H9 (cell line): Measurements from ENCODE around the gene HEBP2. TPM values are rescaled to one million over a fixed set of nuclear protein-coding genes. Genes with fewer than 3 reads are reported as not detected.

Source experiments
- DNase-seq: peaks from one replicate; pipeline ENCODE4 v3.0.0-alpha.2; 2017
- H2AFZ ChIP-seq: one replicate; pipeline ENCODE4 v1.6.1; 2013; ENCODE audit warnings: mild to moderate bottlenecking, low read length, control low read depth, moderate library complexity
- H2AK5ac ChIP-seq: 2 replicates; pipeline ENCODE4 v1.6.1; 2013; ENCODE audit warnings: low read length, control low read depth, mixed read lengths; ENCODE audit not compliant: insufficient read length
- H2BK120ac ChIP-seq: one replicate; pipeline ENCODE4 v1.6.1; 2013; ENCODE audit warnings: low read depth, mild to moderate bottlenecking, low read length, control low read depth, inconsistent platforms; ENCODE audit not compliant: poor library complexity, severe bottlenecking
- H2BK12ac ChIP-seq: 2 replicates; pipeline ENCODE4 v1.6.1; 2013; ENCODE audit warnings: low read length, control low read depth, mixed read lengths, low read depth; ENCODE audit not compliant: insufficient read length
- H2BK15ac ChIP-seq: 2 replicates; pipeline ENCODE4 v1.6.1; 2013; ENCODE audit warnings: low read depth, low read length, control low read depth
- H2BK20ac ChIP-seq: one replicate; pipeline ENCODE4 v1.6.1; 2013; ENCODE audit warnings: low read depth, mild to moderate bottlenecking, low read length, control low read depth, inconsistent platforms; ENCODE audit not compliant: poor library complexity, severe bottlenecking
- H2BK5ac ChIP-seq: 2 replicates; pipeline ENCODE4 v1.6.1; 2013; ENCODE audit warnings: low read length, control low read depth, mixed read lengths; ENCODE audit not compliant: insufficient read length
- H3K14ac ChIP-seq: 2 replicates; pipeline ENCODE4 v1.6.1; 2013; ENCODE audit warnings: low read length, control low read depth; ENCODE audit not compliant: insufficient read depth
- H3K18ac ChIP-seq: 2 replicates; pipeline ENCODE4 v1.6.1; 2013; ENCODE audit warnings: low read depth, mild to moderate bottlenecking, mixed read lengths, low read length, control low read depth; ENCODE audit not compliant: insufficient read length
- H3K23ac ChIP-seq: 2 replicates; pipeline ENCODE4 v1.6.1; 2013; ENCODE audit warnings: low read length, control low read depth, mixed read lengths, low read depth; ENCODE audit not compliant: insufficient read length
- H3K23me2 ChIP-seq: 2 replicates; pipeline ENCODE4 v1.6.1; 2013; ENCODE audit warnings: low read depth, mild to moderate bottlenecking, mixed read lengths, low read length, control low read depth; ENCODE audit not compliant: insufficient read length, poor library complexity, severe bottlenecking
- H3K27ac ChIP-seq: 2 replicates; pipeline ENCODE4 v1.5.1; 2013; ENCODE audit warnings: low read length, control low read depth, mixed read lengths, low read depth; ENCODE audit not compliant: insufficient read length
- H3K27me3 ChIP-seq: 2 replicates; pipeline ENCODE4 v1.6.1; 2013; ENCODE audit warnings: low read length, control low read depth, inconsistent platforms; ENCODE audit not compliant: insufficient read depth
- H3K4ac ChIP-seq: 2 replicates; pipeline ENCODE4 v1.6.1; 2013; ENCODE audit warnings: low read depth, mild to moderate bottlenecking, control low read depth, inconsistent platforms, low read length, moderate library complexity
- H3K4me1 ChIP-seq: 2 replicates; pipeline ENCODE4 v1.6.1; 2013; ENCODE audit warnings: low read length, control low read depth, inconsistent platforms; ENCODE audit not compliant: insufficient read depth
- H3K4me2 ChIP-seq: 2 replicates; pipeline ENCODE4 v1.6.1; 2013; ENCODE audit warnings: low read length, control low read depth, mixed read lengths; ENCODE audit not compliant: insufficient read length, insufficient read depth
- H3K56ac ChIP-seq: 2 replicates; pipeline ENCODE4 v1.6.1; 2013; ENCODE audit warnings: low read depth, mild to moderate bottlenecking, mixed read lengths, low read length, control low read depth; ENCODE audit not compliant: insufficient read length
- H3K79me1 ChIP-seq: 2 replicates; pipeline ENCODE4 v1.6.1; 2013; ENCODE audit warnings: low read depth, mild to moderate bottlenecking, moderate library complexity, low read length, control low read depth, inconsistent platforms; ENCODE audit not compliant: insufficient read depth, poor library complexity, severe bottlenecking
- H3K79me2 ChIP-seq: 2 replicates; pipeline ENCODE4 v1.6.1; 2013; ENCODE audit warnings: low read length, control low read depth, inconsistent platforms; ENCODE audit not compliant: insufficient read depth
- H3K9ac ChIP-seq: 2 replicates; pipeline ENCODE4 v1.6.1; 2013; ENCODE audit warnings: low read length, control low read depth, mixed read lengths; ENCODE audit not compliant: insufficient read length; ENCODE audit errors: extremely low read depth
- H3K9me3 ChIP-seq: one replicate; pipeline ENCODE4 v1.6.1; 2013; ENCODE audit warnings: low read depth, low read length, inconsistent platforms; ENCODE audit not compliant: control insufficient read depth
- H3T11ph ChIP-seq: one replicate; pipeline ENCODE4 v1.6.1; 2013; ENCODE audit warnings: mild to moderate bottlenecking, low read length, control low read depth, inconsistent platforms
- H4K20me1 ChIP-seq: one replicate; pipeline ENCODE4 v1.6.1; 2013; ENCODE audit not compliant: control insufficient read depth, insufficient read length, insufficient read depth
- H4K5ac ChIP-seq: 2 replicates; pipeline ENCODE4 v1.6.1; 2013; ENCODE audit warnings: low read depth, mild to moderate bottlenecking, mixed read lengths, low read length, control low read depth; ENCODE audit not compliant: insufficient read length
- H4K8ac ChIP-seq: replicated peaks from 2 replicates; pipeline ENCODE4 v1.6.1; 2013; ENCODE audit warnings: low read length, control low read depth, mixed read lengths, low read depth; ENCODE audit not compliant: insufficient read length
- H4K91ac ChIP-seq: 2 replicates; pipeline ENCODE4 v1.6.1; 2013; ENCODE audit warnings: low read depth, mild to moderate bottlenecking, moderate library complexity, mixed read lengths, low read length, control low read depth; ENCODE audit not compliant: insufficient read length
- H3K27ac Mint-ChIP-seq, 3 experiments: 2 replicates in 2 of 3; 3 replicates in 1 of 3; pipeline ENCODE4 v1.8.0; 2020 to 2021; ENCODE audit warnings: mixed read lengths in 3 of 3, mild to moderate bottlenecking in 1 of 3, moderate library complexity in 1 of 3
- H3K27me3 Mint-ChIP-seq: 2 replicates; pipeline ENCODE4 v1.8.0; 2021; ENCODE audit warnings: low read depth, mild to moderate bottlenecking, moderate library complexity, mixed read lengths
- H3K36me3 Mint-ChIP-seq, 3 experiments: 2 replicates in 2 of 3; 3 replicates in 1 of 3; pipeline ENCODE4 v1.8.0; 2020 to 2021; ENCODE audit warnings: low read depth in 3 of 3, mixed read lengths in 3 of 3; ENCODE audit not compliant: insufficient read depth in 1 of 3
- H3K4me1 Mint-ChIP-seq, 2 experiments: 2 replicates each; pipeline ENCODE4 v1.8.0; 2020; ENCODE audit warnings: mixed read lengths in 2 of 2
- H3K4me3 Mint-ChIP-seq, 2 experiments: 2 replicates in 1 of 2; 3 replicates in 1 of 2; pipeline ENCODE4 v1.8.0; 2020 to 2021; ENCODE audit warnings: mild to moderate bottlenecking in 2 of 2, mixed read lengths in 2 of 2, moderate library complexity in 1 of 2
- H3K9me3 Mint-ChIP-seq, 2 experiments: 2 replicates in 1 of 2; 3 replicates in 1 of 2; pipeline ENCODE4 v1.8.0; 2020; ENCODE audit warnings: mild to moderate bottlenecking in 2 of 2, mixed read lengths in 2 of 2, moderate library complexity in 1 of 2
- WGBS: extraction: QIAGEN DNeasy Blood & Tissue Kit; methylation state at CpG from one replicate; pipeline ENCODE4 v1.1.7; 2013; ENCODE audit warnings: missing lambda C conversion rate, low lambda C conversion rate, mixed read lengths; ENCODE audit not compliant: insufficient read length; ENCODE audit errors: extremely low coverage; 5-methylcytosine and 5-hydroxymethylcytosine counted together
- total RNA-seq: library from RNA; stranded (reverse); gene quantifications from 2 replicates; pipeline ENCODE4 v1.2.1, GENCODE V29; 2021
- TF ChIP-seq, protein P1 (sequence below): fragments of 200-600 bp; sonication (generic); conservative IDR thresholded peaks from 3 replicates; pipeline ENCODE4 v1.8.0; 2021; ENCODE audit warnings: antibody characterized with exemption, mild to moderate bottlenecking

The HEBP2 gene
- total RNA-seq, 1 experiment from 2014 or later, result 57.8 TPM

GRCh38 chr6:138410972-138411880 lies 7.2 kb downstream of the HEBP2 start:
- H3K9me3 Mint-ChIP-seq, result no peaks in the 10 kb centered on the region
- Histone ChIP-seq H3K4me1 (no peaks in the 10 kb centered on the region), H2BK20ac (no peak overlapping the region)

More at GRCh38 chr6:138410972-138411880, 7.2 kb downstream of the HEBP2 start:
- Mint-ChIP-seq H3K36me3 (peaks cover 16 to 74% (median 68%) of the 10 kb centered on the region in 3 experiments; a peak in 6 of 7 replicates), H3K27me3 (no peaks in the 10 kb centered on the region), H3K4me1 (no peaks in the 10 kb centered on the region; a peak in 1 of 4 replicates), H3K27ac (no peak overlapping the region), H3K4me3 (no peak overlapping the region)
- no peak overlapping the region for H4K91ac ChIP-seq
- no peaks in the 10 kb centered on the region for H3K9me3 ChIP-seq
- H4K5ac ChIP-seq, result no peak overlapping the region
- no peak overlapping the region for H3K56ac ChIP-seq
- H2BK12ac ChIP-seq, result no peak overlapping the region
- no peak overlapping the region for H2BK120ac ChIP-seq
- H3K18ac ChIP-seq, result no peak overlapping the region
- TF ChIP-seq, protein P1, sequence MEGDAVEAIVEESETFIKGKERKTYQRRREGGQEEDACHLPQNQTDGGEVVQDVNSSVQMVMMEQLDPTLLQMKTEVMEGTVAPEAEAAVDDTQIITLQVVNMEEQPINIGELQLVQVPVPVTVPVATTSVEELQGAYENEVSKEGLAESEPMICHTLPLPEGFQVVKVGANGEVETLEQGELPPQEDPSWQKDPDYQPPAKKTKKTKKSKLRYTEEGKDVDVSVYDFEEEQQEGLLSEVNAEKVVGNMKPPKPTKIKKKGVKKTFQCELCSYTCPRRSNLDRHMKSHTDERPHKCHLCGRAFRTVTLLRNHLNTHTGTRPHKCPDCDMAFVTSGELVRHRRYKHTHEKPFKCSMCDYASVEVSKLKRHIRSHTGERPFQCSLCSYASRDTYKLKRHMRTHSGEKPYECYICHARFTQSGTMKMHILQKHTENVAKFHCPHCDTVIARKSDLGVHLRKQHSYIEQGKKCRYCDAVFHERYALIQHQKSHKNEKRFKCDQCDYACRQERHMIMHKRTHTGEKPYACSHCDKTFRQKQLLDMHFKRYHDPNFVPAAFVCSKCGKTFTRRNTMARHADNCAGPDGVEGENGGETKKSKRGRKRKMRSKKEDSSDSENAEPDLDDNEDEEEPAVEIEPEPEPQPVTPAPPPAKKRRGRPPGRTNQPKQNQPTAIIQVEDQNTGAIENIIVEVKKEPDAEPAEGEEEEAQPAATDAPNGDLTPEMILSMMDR, result no peak
- no peaks in the 10 kb centered on the region for H3K79me1 ChIP-seq
- no peak overlapping the region for H3K23ac ChIP-seq
- H3K4me2 ChIP-seq, result no peak overlapping the region
- no peaks in the 10 kb centered on the region for H4K20me1 ChIP-seq
- H3K79me2 ChIP-seq, result no peaks in the 10 kb centered on the region
- H3K27me3 ChIP-seq, result no peaks in the 10 kb centered on the region
- no peak overlapping the region for H2BK5ac ChIP-seq
- no peak overlapping the region for H2BK15ac ChIP-seq
- no peak for DNase-seq
- no peak overlapping the region for H3K14ac ChIP-seq
- no peak overlapping the region for H3K4ac ChIP-seq
- H3T11ph ChIP-seq, result no peak overlapping the region
- H2AFZ ChIP-seq, result no peak overlapping the region
- no peak overlapping the region for H2AK5ac ChIP-seq
- no CpG with 5 or more reads among the region's 6 CpGs for WGBS
- no peak overlapping the region for H4K8ac ChIP-seq
- H3K23me2 ChIP-seq, result no peaks in the 10 kb centered on the region
- no peak overlapping the region for H3K9ac ChIP-seq
- no peak overlapping the region for H3K27ac ChIP-seq
